ENCODE measurements around the gene SIK3.

DNA sequence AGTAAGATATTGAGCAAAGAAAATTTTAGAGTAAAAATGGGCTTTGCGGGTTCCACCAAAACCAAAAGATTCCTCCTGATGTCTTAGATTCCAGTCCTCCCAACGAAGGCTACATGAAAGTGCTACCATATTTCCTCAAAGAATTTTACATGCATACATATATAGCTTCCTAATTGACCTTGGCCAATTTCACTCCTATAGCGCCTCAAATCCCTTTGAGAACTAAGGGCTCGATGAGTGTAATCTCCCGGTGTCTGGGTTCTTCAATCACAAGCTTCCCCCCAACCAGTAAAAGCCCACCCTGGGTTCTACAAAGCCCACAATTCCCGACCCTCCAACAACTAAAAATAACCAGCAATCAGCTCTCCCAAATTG, 1.2 kb downstream of the SIK3 start:
- TF ChIP-seq CTCF (IDR thresholded peaks at IDR 0.05) (no peak), POLR2A (IDR thresholded peaks at IDR 0.05) (no peak), POLR2AphosphoS5 (IDR thresholded peaks at IDR 0.05) (no peak), EP300 (IDR thresholded peaks at IDR 0.05) (no peak)

Data from gastroesophageal sphincter (tissue), 3 donors.